IMR-90 (cell line): ENCODE data around the gene ERVK3-1. TPM values are rescaled to one million over a fixed set of nuclear protein-coding genes. Genes with fewer than 3 reads are reported as not detected.

Experiments
- ATAC-seq: fragments of 200-7000 bp; cut with Tn5 transposase; 2 replicates; pipeline ENCODE4 v1.9.1; 2020; ENCODE audit warnings: low read depth, mild to moderate bottlenecking, moderate library complexity
- BruUV-seq: library from RNA; stranded (reverse); fragments of 400-500 nt; replicated peaks from 2 replicates; lab custom pipeline; 2021; lab: Mats Ljungman, UMichigan
- CTCF ChIA-PET: fragments of 300-600 bp; formaldehyde crosslinking; extraction: SDS; loops from one replicate; lab custom pipeline; 2021; ENCODE audit warnings: antibody characterized with exemption; lab: Yijun Ruan, JAX
- POLR2A ChIA-PET: fragments of 300-600 bp; sonication (Branson Sonifier 250); formaldehyde crosslinking; loops from one replicate; lab custom pipeline; 2022; ENCODE audit warnings: antibody characterized with exemption; ENCODE audit not compliant: unreplicated experiment; lab: Charles Lee
- DNase-seq: peaks from one replicate; pipeline ENCODE4 v3.0.0; 2013
- H2AFZ ChIP-seq: replicated peaks from 2 replicates; pipeline ENCODE3; 2013; ENCODE audit warnings: low read length, mild to moderate bottlenecking; ENCODE audit not compliant: poor library complexity
- H2AK5ac ChIP-seq: 2 replicates; pipeline ENCODE4 v1.6.1; 2013; ENCODE audit warnings: low read depth, low read length, inconsistent platforms
- H2AK9ac ChIP-seq: replicated peaks from 2 replicates; pipeline ENCODE3; 2013; ENCODE audit warnings: mild to moderate bottlenecking, low read depth, low read length, moderate library complexity; ENCODE audit not compliant: poor library complexity
- H2BK120ac ChIP-seq: 2 replicates; pipeline ENCODE4 v1.6.1; 2013; ENCODE audit warnings: low read depth, low read length, inconsistent platforms
- H2BK15ac ChIP-seq: 3 replicates; pipeline ENCODE4 v1.6.1; 2013; ENCODE audit warnings: low read depth, low read length, inconsistent platforms
- H2BK20ac ChIP-seq: 2 replicates; pipeline ENCODE4 v1.6.1; 2013; ENCODE audit warnings: low read depth, mild to moderate bottlenecking, inconsistent platforms, low read length, moderate library complexity
- H2BK5ac ChIP-seq: 2 replicates; pipeline ENCODE4 v1.6.1; 2013; ENCODE audit warnings: mild to moderate bottlenecking, low read depth, low read length, inconsistent platforms; ENCODE audit not compliant: poor library complexity, severe bottlenecking
- H3K14ac ChIP-seq: replicated peaks from 2 replicates; pipeline ENCODE4 v1.6.1; 2013; ENCODE audit warnings: low read depth, low read length, inconsistent platforms
- H3K18ac ChIP-seq: 2 replicates; pipeline ENCODE4 v1.6.1; 2013; ENCODE audit warnings: low read depth, low read length, control low read depth
- H3K23ac ChIP-seq: 2 replicates; pipeline ENCODE4 v1.6.1; 2013; ENCODE audit warnings: low read depth, low read length, inconsistent platforms
- H3K27ac ChIP-seq: 2 replicates; pipeline ENCODE4 v1.5.1; 2013; ENCODE audit warnings: mild to moderate bottlenecking, control low read depth, low read length; ENCODE audit not compliant: insufficient read depth
- H3K27me3 ChIP-seq: 2 replicates; pipeline ENCODE4 v1.6.1; 2013; ENCODE audit warnings: low read length; ENCODE audit not compliant: control insufficient read depth, insufficient read depth
- H3K36me3 ChIP-seq: 2 replicates; pipeline ENCODE4 v1.6.1; 2013; ENCODE audit warnings: low read length, mixed read lengths; ENCODE audit not compliant: control insufficient read depth, insufficient read depth
- H3K4ac ChIP-seq: 2 replicates; pipeline ENCODE4 v1.6.1; 2013; ENCODE audit warnings: low read depth, low read length, inconsistent platforms
- H3K4me1 ChIP-seq: 2 replicates; pipeline ENCODE4 v1.6.1; 2013; ENCODE audit warnings: low read length, mixed read lengths; ENCODE audit not compliant: control insufficient read depth, insufficient read depth
- H3K4me2 ChIP-seq: 2 replicates; pipeline ENCODE4 v1.6.1; 2013; ENCODE audit warnings: low read depth, mild to moderate bottlenecking, control low read depth, low read length, moderate library complexity
- H3K4me3 ChIP-seq: 2 replicates; pipeline ENCODE4 v1.5.1; 2013; ENCODE audit warnings: low read depth, mild to moderate bottlenecking, control low read depth, low read length, moderate library complexity; ENCODE audit not compliant: insufficient read depth
- H3K56ac ChIP-seq: 2 replicates; pipeline ENCODE4 v1.6.1; 2013; ENCODE audit warnings: low read length, inconsistent platforms; ENCODE audit not compliant: insufficient read depth; ENCODE audit errors: extremely low read depth
- H3K79me1 ChIP-seq, 2 experiments: 2 replicates each; pipeline ENCODE4 v1.6.1; 2013; ENCODE audit warnings: low read length in 2 of 2, inconsistent platforms in 1 of 2, low read depth in 1 of 2
- H3K9ac ChIP-seq: 2 replicates; pipeline ENCODE4 v1.6.1; 2013; ENCODE audit warnings: low read depth, low read length, control low read depth
- H3K9me1 ChIP-seq: 2 replicates; pipeline ENCODE4 v1.6.1; 2013; ENCODE audit warnings: low read length, inconsistent platforms; ENCODE audit not compliant: insufficient read depth
- H3K9me3 ChIP-seq: 2 replicates; pipeline ENCODE4 v1.6.1; 2013; ENCODE audit warnings: low read length; ENCODE audit not compliant: control insufficient read depth, insufficient read depth
- H4K20me1 ChIP-seq: 2 replicates; pipeline ENCODE4 v1.6.1; 2013; ENCODE audit warnings: low read length, inconsistent platforms; ENCODE audit not compliant: insufficient read depth
- H4K5ac ChIP-seq: 2 replicates; pipeline ENCODE4 v1.6.1; 2013; ENCODE audit warnings: mild to moderate bottlenecking, low read depth, low read length, control low read depth
- H4K8ac ChIP-seq, 2 experiments: 2 replicates each; pipeline ENCODE4 v1.6.1; 2013; ENCODE audit warnings: low read depth in 2 of 2, low read length in 2 of 2, control low read depth in 1 of 2, inconsistent platforms in 1 of 2
- H4K91ac ChIP-seq: 2 replicates; pipeline ENCODE4 v1.6.1; 2013; ENCODE audit warnings: low read depth, low read length, inconsistent platforms; ENCODE audit not compliant: insufficient read depth
- CEBPB ChIP-seq: IDR thresholded peaks from 2 replicates; pipeline ENCODE4 v1.6.1; 2012; ENCODE audit warnings: low read depth, low read length, improper control_type of control experiment
- CHD1 ChIP-seq: IDR thresholded peaks from 2 replicates; pipeline ENCODE4 v1.6.1; 2012; ENCODE audit warnings: low read depth, low read length, improper control_type of control experiment
- FOS ChIP-seq: fragments of 150-350 bp; IDR thresholded peaks from 2 replicates; pipeline ENCODE4 v1.6.1; 2016; ENCODE audit warnings: low read depth, low read length
- MXI1 ChIP-seq: IDR thresholded peaks from 2 replicates; pipeline ENCODE4 v1.6.1; 2012; ENCODE audit warnings: low read depth, mild to moderate bottlenecking, low read length, moderate library complexity, borderline replicate concordance
- NFE2L2 ChIP-seq: fragments of 150-350 bp; IDR thresholded peaks from 2 replicates; pipeline ENCODE4 v1.6.1; 2016; ENCODE audit warnings: low read depth, mild to moderate bottlenecking, low read length
- POLR2A ChIP-seq: IDR thresholded peaks from 2 replicates; pipeline ENCODE4 v1.6.1; 2012; ENCODE audit warnings: mild to moderate bottlenecking, low read depth, low read length
- RAD21 ChIP-seq: IDR thresholded peaks from 2 replicates; pipeline ENCODE4 v1.6.1; 2012; ENCODE audit warnings: low read length, improper control_type of control experiment
- RCOR1 ChIP-seq: IDR thresholded peaks from 2 replicates; pipeline ENCODE4 v1.6.1; 2012; ENCODE audit warnings: mild to moderate bottlenecking, low read length, improper control_type of control experiment; ENCODE audit not compliant: insufficient replicate concordance
- RFX5 ChIP-seq: IDR thresholded peaks from 2 replicates; pipeline ENCODE4 v1.8.0; 2012; ENCODE audit warnings: low read depth, mild to moderate bottlenecking, low read length, moderate library complexity
- SMC3 ChIP-seq: fragments of 150-350 bp; IDR thresholded peaks from 2 replicates; pipeline ENCODE4 v1.6.1; 2016; ENCODE audit warnings: low read depth, mild to moderate bottlenecking, antibody characterized with exemption, low read length, moderate library complexity
- WGBS, 2 experiments: methylation state at CpG; one replicate each; pipeline versions ENCODE4 v1.1.5 to v1.1.7; 2013; ENCODE audit warnings: missing lambda C conversion rate in 2 of 2; ENCODE audit not compliant: insufficient read length in 1 of 2; ENCODE audit errors: extremely low coverage in 2 of 2; 5-methylcytosine and 5-hydroxymethylcytosine counted together
- dilution Hi-C: fragments of 300-500 bp; cut with HindIII; formaldehyde crosslinking; loops from one replicate; pipeline ENCODE4 v1.14.3; 2018; ENCODE audit warnings: low sequenced_read_pairs; ENCODE audit not compliant: unreplicated experiment
- in situ Hi-C: fragments of 300-500 bp; cut with MboI; formaldehyde crosslinking; loops from 3 replicates; pipeline ENCODE4 v1.14.3; 2019; ENCODE audit warnings: low sequenced_read_pairs, inconsistent platforms, mixed read lengths
- intact Hi-C: fragments of 100-400 bp; cut with micrococcal nuclease; formaldehyde crosslinking; loops from 2 replicates; pipeline ENCODE4 v1.10.0; 2022
- polyA plus RNA-seq, 3 experiments: library from polyadenylated mRNA; depleted of rRNA; stranded (reverse); fragments of >200 nt; gene quantifications; 2 replicates each; pipeline ENCODE4 v1.2.3, GENCODE V29; 2012; ENCODE audit warnings: low replicate concordance in 1 of 3
- total RNA-seq: library from RNA; depleted of rRNA; stranded (reverse); fragments of >200 nt; gene quantifications from 2 replicates; pipeline ENCODE4 v1.2.3, GENCODE V29; 2012
- TF ChIP-seq, protein P1 (sequence below): fragments of 150-350 bp; IDR thresholded peaks from 2 replicates; pipeline ENCODE4 v1.6.1; 2017; ENCODE audit warnings: mild to moderate bottlenecking, antibody characterized with exemption, low read length, low read depth
- TF ChIP-seq, protein P2 (sequence below): fragments of 150-350 bp; IDR thresholded peaks from 2 replicates; pipeline ENCODE4 v1.6.1; 2016; ENCODE audit warnings: low read depth, mild to moderate bottlenecking, low read length, moderate library complexity, borderline replicate concordance
- TF ChIP-seq, protein P3 (sequence below): conservative IDR thresholded peaks from 2 replicates; pipeline ENCODE4 v1.5.1; 2012; ENCODE audit warnings: mild to moderate bottlenecking, low read depth, low read length, improper control_type of control experiment

ERVK3-1 gene
- total and polyA plus RNA-seq, 2 of the 4 experiments (the other 2 are of a cell fraction), result 33.0 to 39.3 TPM

DNA sequence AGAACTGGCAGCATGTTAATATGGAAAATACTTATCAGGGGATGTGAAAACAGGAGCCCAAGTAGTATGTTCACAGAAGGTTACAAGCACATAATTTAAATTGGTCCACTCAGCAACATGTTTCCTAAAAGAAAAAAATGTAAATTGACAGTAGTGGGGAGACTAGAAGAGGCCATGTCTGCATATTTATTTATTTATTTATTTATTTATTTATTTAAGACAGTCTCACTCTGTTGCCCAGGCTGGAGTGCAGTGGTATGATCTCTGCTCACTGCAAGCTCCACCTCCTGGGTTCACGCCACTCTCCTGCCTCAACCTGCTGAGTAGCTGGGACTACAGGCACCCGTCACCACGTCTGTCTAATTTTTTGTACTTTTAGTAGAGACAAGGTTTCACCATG lies 40.1 kb upstream of the ERVK3-1 start:
- no peak overlapping the region for H2BK20ac ChIP-seq
- H3K36me3 ChIP-seq, result peaks cover 59% of the 10 kb centered on the region
- H4K5ac ChIP-seq, result no peak overlapping the region
- H3K4me1 ChIP-seq, result no peaks in the 10 kb centered on the region
- in situ Hi-C loops, result no loop called here
- no peak overlapping the region for H2AK9ac ChIP-seq
- no peak overlapping the region for H3K14ac ChIP-seq
- H2BK15ac ChIP-seq, result no peak overlapping the region
- ChIA-PET POLR2A (no interaction called here), CTCF (no interaction called here)
- H2AFZ ChIP-seq, result no peak overlapping the region
- no peak for ATAC-seq
- H3K4me2 ChIP-seq, result no peak overlapping the region
- no TSS peak for BruUV-seq
- H3K9me3 ChIP-seq, result peaks cover 92% of the 10 kb centered on the region
- no peak overlapping the region for H3K4me3 ChIP-seq
- no peak overlapping the region for H3K18ac ChIP-seq
- H3K79me1 ChIP-seq, result peaks cover 3 to 10% of the 10 kb centered on the region in 2 experiments; a peak in 2 of 4 replicates
- H4K91ac ChIP-seq, result no peak overlapping the region
- no peaks in the 10 kb centered on the region for H3K9me1 ChIP-seq
- no peak overlapping the region for H4K8ac ChIP-seq
- DNase-seq, result no peak
- no peak overlapping the region for H2BK5ac ChIP-seq
- intact Hi-C loops, result no loop called here
- H3K9ac ChIP-seq, result no peak overlapping the region
- 100% methylated on average over 1 of the region's 3 CpGs; no CpG with 5 or more reads in 1 of the 2 experiments for WGBS, 2 experiments
- H2BK120ac ChIP-seq, result no peak overlapping the region
- no peaks in the 10 kb centered on the region for H3K27me3 ChIP-seq
- TF ChIP-seq POLR2A (no peak), CHD1 (no peak), FOS (no peak), RFX5 (no peak), RAD21 (no peak), SMC3 (no peak), CEBPB (no peak), MXI1 (no peak), RCOR1 (no peak), NFE2L2 (no peak)
- TF ChIP-seq, protein P1, sequence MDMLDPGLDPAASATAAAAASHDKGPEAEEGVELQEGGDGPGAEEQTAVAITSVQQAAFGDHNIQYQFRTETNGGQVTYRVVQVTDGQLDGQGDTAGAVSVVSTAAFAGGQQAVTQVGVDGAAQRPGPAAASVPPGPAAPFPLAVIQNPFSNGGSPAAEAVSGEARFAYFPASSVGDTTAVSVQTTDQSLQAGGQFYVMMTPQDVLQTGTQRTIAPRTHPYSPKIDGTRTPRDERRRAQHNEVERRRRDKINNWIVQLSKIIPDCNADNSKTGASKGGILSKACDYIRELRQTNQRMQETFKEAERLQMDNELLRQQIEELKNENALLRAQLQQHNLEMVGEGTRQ, result no peak
- TF ChIP-seq, protein P2, sequence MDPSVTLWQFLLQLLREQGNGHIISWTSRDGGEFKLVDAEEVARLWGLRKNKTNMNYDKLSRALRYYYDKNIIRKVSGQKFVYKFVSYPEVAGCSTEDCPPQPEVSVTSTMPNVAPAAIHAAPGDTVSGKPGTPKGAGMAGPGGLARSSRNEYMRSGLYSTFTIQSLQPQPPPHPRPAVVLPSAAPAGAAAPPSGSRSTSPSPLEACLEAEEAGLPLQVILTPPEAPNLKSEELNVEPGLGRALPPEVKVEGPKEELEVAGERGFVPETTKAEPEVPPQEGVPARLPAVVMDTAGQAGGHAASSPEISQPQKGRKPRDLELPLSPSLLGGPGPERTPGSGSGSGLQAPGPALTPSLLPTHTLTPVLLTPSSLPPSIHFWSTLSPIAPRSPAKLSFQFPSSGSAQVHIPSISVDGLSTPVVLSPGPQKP, result no peak
- TF ChIP-seq, protein P3, sequence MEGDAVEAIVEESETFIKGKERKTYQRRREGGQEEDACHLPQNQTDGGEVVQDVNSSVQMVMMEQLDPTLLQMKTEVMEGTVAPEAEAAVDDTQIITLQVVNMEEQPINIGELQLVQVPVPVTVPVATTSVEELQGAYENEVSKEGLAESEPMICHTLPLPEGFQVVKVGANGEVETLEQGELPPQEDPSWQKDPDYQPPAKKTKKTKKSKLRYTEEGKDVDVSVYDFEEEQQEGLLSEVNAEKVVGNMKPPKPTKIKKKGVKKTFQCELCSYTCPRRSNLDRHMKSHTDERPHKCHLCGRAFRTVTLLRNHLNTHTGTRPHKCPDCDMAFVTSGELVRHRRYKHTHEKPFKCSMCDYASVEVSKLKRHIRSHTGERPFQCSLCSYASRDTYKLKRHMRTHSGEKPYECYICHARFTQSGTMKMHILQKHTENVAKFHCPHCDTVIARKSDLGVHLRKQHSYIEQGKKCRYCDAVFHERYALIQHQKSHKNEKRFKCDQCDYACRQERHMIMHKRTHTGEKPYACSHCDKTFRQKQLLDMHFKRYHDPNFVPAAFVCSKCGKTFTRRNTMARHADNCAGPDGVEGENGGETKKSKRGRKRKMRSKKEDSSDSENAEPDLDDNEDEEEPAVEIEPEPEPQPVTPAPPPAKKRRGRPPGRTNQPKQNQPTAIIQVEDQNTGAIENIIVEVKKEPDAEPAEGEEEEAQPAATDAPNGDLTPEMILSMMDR, result no peak
- no peak overlapping the region for H3K4ac ChIP-seq
- no peaks in the 10 kb centered on the region for H4K20me1 ChIP-seq
- dilution Hi-C loops, result no loop called here
- no peak overlapping the region for H3K56ac ChIP-seq
- no peak overlapping the region for H3K27ac ChIP-seq
- H2AK5ac ChIP-seq, result no peak overlapping the region
- H3K23ac ChIP-seq, result no peak overlapping the region
